Activated T-cell treated with anti-CD3 and anti-CD28 coated beads, Interleukin-2, amount 50 U/mL, for 72 hours (primary cell): ENCODE results near the gene ACADS. TPM values are rescaled to one million over a fixed set of nuclear protein-coding genes. Genes with fewer than 3 reads are reported as not detected.

Source experiments
- ATAC-seq, 2 donors: fragments of 150-1000 bp; cut with Tn5 transposase; replicated peaks in 1 of 2; 2 replicates each; pipeline ENCODE4 v1.10.0; 2021; ENCODE audit warnings: moderate library complexity in 2 of 2, mild to moderate bottlenecking in 1 of 2
- DNase-seq, 2 donors: peaks; one replicate each; pipeline ENCODE4 v3.0.0; 2021 to 2022; ENCODE audit warnings: mixed read lengths in 1 of 2
- H3K27ac Mint-ChIP-seq: one replicate; pipeline ENCODE4 v1.8.0; 2022; ENCODE audit warnings: mild to moderate bottlenecking, moderate library complexity, mixed read lengths
- H3K27me3 Mint-ChIP-seq: one replicate; pipeline ENCODE4 v1.8.0; 2022; ENCODE audit warnings: low read depth, mixed read lengths
- H3K36me3 Mint-ChIP-seq, 2 donors: one replicate each; pipeline ENCODE4 v1.8.0; 2022; ENCODE audit warnings: mixed read lengths in 2 of 2, mild to moderate bottlenecking in 1 of 2; ENCODE audit not compliant: insufficient read depth in 2 of 2
- H3K4me1 Mint-ChIP-seq: one replicate; pipeline ENCODE4 v1.8.0; 2022; ENCODE audit warnings: low read depth, mixed read lengths
- H3K4me3 Mint-ChIP-seq, 2 donors: one replicate each; pipeline ENCODE4 v1.8.0; 2022; ENCODE audit warnings: mild to moderate bottlenecking in 2 of 2, mixed read lengths in 2 of 2, moderate library complexity in 2 of 2
- H3K9me3 Mint-ChIP-seq, 2 donors: one replicate each; pipeline ENCODE4 v1.8.0; 2022; ENCODE audit warnings: mixed read lengths in 2 of 2
- total RNA-seq, 2 donors: library from RNA; stranded (reverse); gene quantifications; one replicate each; pipeline ENCODE4 v1.2.3, GENCODE V29; 2022

The ACADS gene
- total RNA-seq, 2 donors from 2014 or later = 17.8 to 20.0 TPM

- Mint-ChIP-seq H3K4me1 (peaks cover 15% of the 10 kb centered on the region), H3K27me3 (no peaks in the 10 kb centered on the region), H3K27ac (no peak overlapping the region)
These were observed 33.4 kb downstream of the ACADS start for GRCh38 chr12:120758798-120759590.

GRCh38 chr12:120759591-120760348, 34.1 kb downstream of the ACADS start:
- H3K27ac Mint-ChIP-seq = no peak overlapping the region
- H3K4me3 Mint-ChIP-seq = peak overlapping the region; percentile 6 to 47
- peak in 1 of 2 donors; percentile 26 for ATAC-seq
- DNase-seq = no peak
- peaks cover 14% of the 10 kb centered on the region for H3K4me1 Mint-ChIP-seq
- H3K27me3 Mint-ChIP-seq = no peaks in the 10 kb centered on the region
- peaks cover 3 to 8% of the 10 kb centered on the region in 2 donors for H3K36me3 Mint-ChIP-seq
- peaks cover 5% of the 10 kb centered on the region in 2 donors for H3K9me3 Mint-ChIP-seq

More at GRCh38 chr12:120758798-120759590, 33.4 kb downstream of the ACADS start:
- no peak for ATAC-seq
- H3K9me3 Mint-ChIP-seq = peaks cover 5% of the 10 kb centered on the region in 2 donors
- DNase-seq = no peak
- H3K4me3 Mint-ChIP-seq = no peak overlapping the region
- H3K36me3 Mint-ChIP-seq = peaks cover 3 to 8% of the 10 kb centered on the region in 2 donors

DNA sequence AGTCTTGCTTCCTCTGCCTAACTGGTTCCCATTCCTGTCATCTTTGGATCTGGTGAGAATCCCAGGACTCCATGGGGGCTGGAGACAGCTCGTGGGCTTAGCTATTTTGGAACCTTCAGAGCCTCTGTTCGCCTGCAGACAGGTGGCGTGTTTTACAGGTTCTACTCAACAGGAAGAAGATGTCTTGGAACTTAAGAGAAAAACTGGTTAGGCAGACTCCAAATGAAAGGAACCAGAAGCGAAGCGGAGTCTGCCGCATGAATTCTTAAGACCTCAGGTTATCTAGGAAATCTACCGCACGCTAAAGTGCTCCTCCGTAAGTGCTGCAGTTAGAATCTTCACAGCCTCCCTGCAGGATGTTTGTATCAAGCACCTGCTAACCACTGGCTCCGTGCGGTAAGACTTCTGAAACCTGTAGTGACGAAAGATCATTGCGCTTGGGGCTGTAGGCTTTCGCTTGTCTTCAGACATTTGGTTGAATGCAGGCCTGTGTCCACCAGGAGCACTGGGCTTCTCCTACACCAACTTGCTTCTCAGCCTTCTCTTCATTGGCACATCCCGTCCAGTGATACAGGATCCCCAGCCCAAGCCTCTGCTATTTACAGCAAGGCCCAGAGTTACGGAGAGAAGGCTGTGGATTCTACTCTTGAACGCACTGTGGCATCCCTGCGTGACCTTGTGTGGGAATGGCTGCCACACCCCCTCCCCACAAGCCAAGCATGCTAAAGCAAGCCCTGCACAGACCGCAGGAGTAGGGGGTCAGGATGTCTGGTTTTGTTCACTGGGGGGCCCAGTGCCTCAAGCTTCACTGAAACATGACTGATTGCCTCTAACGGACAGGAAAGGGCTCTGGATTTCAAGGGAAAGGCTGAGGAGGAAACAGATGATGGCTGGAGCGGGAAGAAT, 35.0 kb downstream of the ACADS start:
- Mint-ChIP-seq H3K27me3 (no peaks in the 10 kb centered on the region), H3K27ac (no peak overlapping the region), H3K9me3 (no peaks in the 10 kb centered on the region), H3K4me1 (peaks cover 6% of the 10 kb centered on the region), H3K36me3 (peaks cover 0 to 5% of the 10 kb centered on the region in 2 donors), H3K4me3 (peak overlapping the region; percentile 47 to 51)
- ATAC-seq = peak; percentile 70 to 72
- peak in 1 of 2 donors; percentile 40 for DNase-seq

GRCh38 chr12:120761519-120761934, 35.9 kb downstream of the ACADS start:
- H3K27me3 Mint-ChIP-seq = no peaks in the 10 kb centered on the region
- no peak overlapping the region for H3K27ac Mint-ChIP-seq
- DNase-seq = no peak
- peaks cover 4% of the 10 kb centered on the region for H3K4me1 Mint-ChIP-seq
- no peaks in the 10 kb centered on the region for H3K9me3 Mint-ChIP-seq
- peaks cover 0 to 5% of the 10 kb centered on the region in 2 donors for H3K36me3 Mint-ChIP-seq
- no peak overlapping the region for H3K4me3 Mint-ChIP-seq
- ATAC-seq = peak in 1 of 2 donors; percentile 18

- Mint-ChIP-seq H3K4me1 (peaks cover 4% of the 10 kb centered on the region), H3K36me3 (peaks cover 0 to 7% of the 10 kb centered on the region in 2 donors), H3K9me3 (no peaks in the 10 kb centered on the region), H3K27ac (peak overlapping the region; percentile 7), H3K27me3 (no peaks in the 10 kb centered on the region), H3K4me3 (no peak overlapping the region)
- no peak for DNase-seq
- no peak for ATAC-seq
These were observed 36.5 kb downstream of the ACADS start for GRCh38 chr12:120762086-120762485.

DNA sequence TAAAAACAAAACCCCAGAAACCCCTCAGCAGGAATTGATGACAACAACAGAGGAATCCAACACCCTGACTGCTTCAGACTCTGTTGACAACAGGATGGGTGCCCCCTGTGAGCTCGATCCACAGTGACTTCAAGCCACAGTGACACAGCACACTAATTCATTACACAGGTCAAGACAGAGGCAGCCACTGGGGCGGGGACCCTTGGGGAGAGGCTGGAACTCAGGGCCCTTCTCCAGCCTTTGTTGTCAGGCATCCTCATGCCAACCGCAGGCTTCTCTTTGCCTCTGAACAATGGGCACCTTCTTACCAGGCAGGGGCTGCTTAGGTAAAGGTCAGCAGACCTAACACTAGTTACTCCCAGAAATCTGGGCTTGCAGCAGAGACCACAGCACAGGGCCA, 37.6 kb downstream of the ACADS start:
- peak overlapping the region; percentile 63 for H3K27ac Mint-ChIP-seq
- H3K4me1 Mint-ChIP-seq = peaks cover 4% of the 10 kb centered on the region

GRCh38 chr12:120764816-120765215, 39.2 kb downstream of the ACADS start:
- Mint-ChIP-seq H3K4me1 (no peaks in the 10 kb centered on the region), H3K9me3 (no peaks in the 10 kb centered on the region), H3K36me3 (peaks cover 2 to 9% of the 10 kb centered on the region in 2 donors), H3K27ac (no peak overlapping the region), H3K27me3 (no peaks in the 10 kb centered on the region), H3K4me3 (no peak overlapping the region)
- DNase-seq = no peak
- no peak for ATAC-seq

More for the DNA sequence above, 37.6 kb downstream of the ACADS start:
- ATAC-seq (no peak), DNase-seq (no peak)
- Mint-ChIP-seq H3K4me3 (no peak overlapping the region), H3K9me3 (no peaks in the 10 kb centered on the region), H3K27me3 (no peaks in the 10 kb centered on the region), H3K36me3 (peaks cover 0 to 7% of the 10 kb centered on the region in 2 donors)

- Mint-ChIP-seq H3K4me3 (no peak overlapping the region), H3K36me3 (peaks cover 2 to 9% of the 10 kb centered on the region in 2 donors), H3K27ac (no peak overlapping the region), H3K27me3 (no peaks in the 10 kb centered on the region), H3K9me3 (no peaks in the 10 kb centered on the region), H3K4me1 (no peaks in the 10 kb centered on the region)
- ATAC-seq (no peak), DNase-seq (no peak)
These were observed 40.9 kb downstream of the ACADS start for GRCh38 chr12:120766566-120766965.

DNA sequence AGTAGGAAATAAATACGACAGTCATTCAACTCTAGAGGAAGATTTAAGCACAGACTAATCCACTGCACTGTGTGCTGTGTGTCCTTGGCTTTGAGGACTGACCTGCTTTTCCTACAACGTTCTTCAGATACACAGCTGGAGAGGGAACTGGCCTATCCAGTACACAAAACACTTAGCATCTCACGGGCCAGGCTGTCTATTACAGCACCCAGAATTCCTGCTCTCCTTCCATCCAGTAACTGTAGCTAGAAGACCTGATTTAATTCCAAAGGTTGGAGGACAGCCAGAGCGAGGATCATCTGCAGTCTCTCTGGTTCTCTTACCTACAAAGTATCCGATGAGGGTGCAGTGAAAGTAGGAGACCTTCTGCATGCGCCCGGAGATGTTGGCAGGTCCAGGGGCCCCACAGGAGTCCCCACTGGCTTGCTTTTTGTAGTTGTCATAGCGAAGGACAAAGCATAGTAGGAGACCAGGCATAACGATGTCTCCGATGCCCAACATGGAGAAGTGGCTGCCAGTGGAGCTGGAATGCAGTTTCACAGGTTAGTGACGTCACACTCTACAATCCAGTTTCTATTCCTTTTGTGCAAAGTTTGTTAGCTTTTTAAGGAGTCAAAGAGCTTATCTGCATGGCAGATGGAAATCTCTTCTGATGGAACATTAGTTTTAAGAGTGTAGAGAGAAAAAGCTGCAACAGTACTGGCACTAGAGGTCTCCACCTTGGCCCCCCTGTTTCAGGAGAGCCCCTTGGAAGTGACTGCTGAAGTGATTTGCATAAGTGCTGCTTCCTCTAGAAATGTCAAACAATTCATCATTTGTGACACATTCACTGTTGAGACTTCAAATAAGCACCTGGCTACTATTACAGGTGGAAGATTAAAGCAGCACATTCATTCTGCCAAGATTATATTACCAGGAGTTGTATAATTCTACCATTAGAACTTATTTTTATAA, 41.7 kb downstream of the ACADS start:
- no peaks in the 10 kb centered on the region for H3K9me3 Mint-ChIP-seq
- DNase-seq = no peak
- H3K27ac Mint-ChIP-seq = no peak overlapping the region
- no peak for ATAC-seq
- H3K27me3 Mint-ChIP-seq = no peaks in the 10 kb centered on the region
- H3K4me1 Mint-ChIP-seq = no peaks in the 10 kb centered on the region
- H3K36me3 Mint-ChIP-seq = peaks cover 2 to 9% of the 10 kb centered on the region in 2 donors
- no peak overlapping the region for H3K4me3 Mint-ChIP-seq

- H3K27ac Mint-ChIP-seq = peak overlapping the region; percentile 51
- no peak overlapping the region for H3K4me3 Mint-ChIP-seq
- peaks cover 4 to 7% of the 10 kb centered on the region in 2 donors for H3K36me3 Mint-ChIP-seq
- no peak for DNase-seq
- ATAC-seq = no peak
- no peaks in the 10 kb centered on the region for H3K9me3 Mint-ChIP-seq
- H3K4me1 Mint-ChIP-seq = peaks cover 22% of the 10 kb centered on the region
- no peaks in the 10 kb centered on the region for H3K27me3 Mint-ChIP-seq
These were observed 45.5 kb downstream of the ACADS start for GRCh38 chr12:120771097-120771496.

GRCh38 chr12:120774169-120774916, 48.7 kb downstream of the ACADS start:
- Mint-ChIP-seq H3K4me3 (peak overlapping the region in 1 of 2 donors; percentile 3), H3K27ac (peak overlapping the region; percentile 74), H3K27me3 (no peaks in the 10 kb centered on the region), H3K4me1 (peaks cover 29% of the 10 kb centered on the region), H3K9me3 (no peaks in the 10 kb centered on the region), H3K36me3 (peaks cover 1 to 5% of the 10 kb centered on the region in 2 donors)
- DNase-seq = no peak
- peak; percentile 25 to 75 for ATAC-seq
